ENCODE data around the gene CLEC16A. TPM values are rescaled to one million over a fixed set of nuclear protein-coding genes. Genes with fewer than 3 reads are reported as not detected.

Gene CLEC16A
- polyA plus RNA-seq, 1 donor = 27.0 TPM

DNA sequence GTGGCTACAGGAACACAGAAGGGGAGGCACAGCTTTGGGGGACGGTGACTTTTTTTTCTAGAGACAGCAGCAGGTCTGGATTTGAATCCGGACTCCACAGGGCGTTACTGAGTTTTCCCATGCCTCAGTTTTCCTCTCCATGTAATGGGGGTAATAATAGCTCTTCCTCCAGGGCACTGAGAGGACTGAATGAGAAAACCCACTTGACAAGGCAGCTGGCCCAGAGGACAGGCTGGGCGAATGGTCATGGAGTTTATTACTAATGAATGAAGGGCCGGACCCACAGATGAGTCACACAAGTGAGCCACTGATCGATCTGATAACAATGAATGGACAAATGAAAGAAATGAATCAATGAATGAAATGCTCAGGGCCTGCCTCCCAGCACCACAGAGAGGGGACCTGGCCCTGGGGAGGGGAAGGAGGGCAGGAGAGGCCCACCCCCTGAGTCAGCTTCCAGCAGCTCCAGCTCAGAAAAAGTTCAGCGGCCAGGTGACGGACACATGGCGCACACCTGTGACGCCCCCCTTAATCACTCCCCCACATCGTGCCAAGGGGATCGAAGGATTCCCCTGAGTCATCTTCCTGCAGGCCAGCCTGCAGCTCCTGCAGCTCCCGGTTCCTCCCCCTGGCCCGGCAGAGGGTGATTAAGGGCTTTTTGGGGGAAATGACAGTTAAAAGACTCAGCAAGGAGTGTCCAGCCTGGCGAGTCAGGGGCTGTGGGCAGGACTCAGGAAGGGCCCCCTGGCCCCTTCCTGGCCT is 257.3 kb downstream of the CLEC16A start:
- no peak for DNase-seq

DNA sequence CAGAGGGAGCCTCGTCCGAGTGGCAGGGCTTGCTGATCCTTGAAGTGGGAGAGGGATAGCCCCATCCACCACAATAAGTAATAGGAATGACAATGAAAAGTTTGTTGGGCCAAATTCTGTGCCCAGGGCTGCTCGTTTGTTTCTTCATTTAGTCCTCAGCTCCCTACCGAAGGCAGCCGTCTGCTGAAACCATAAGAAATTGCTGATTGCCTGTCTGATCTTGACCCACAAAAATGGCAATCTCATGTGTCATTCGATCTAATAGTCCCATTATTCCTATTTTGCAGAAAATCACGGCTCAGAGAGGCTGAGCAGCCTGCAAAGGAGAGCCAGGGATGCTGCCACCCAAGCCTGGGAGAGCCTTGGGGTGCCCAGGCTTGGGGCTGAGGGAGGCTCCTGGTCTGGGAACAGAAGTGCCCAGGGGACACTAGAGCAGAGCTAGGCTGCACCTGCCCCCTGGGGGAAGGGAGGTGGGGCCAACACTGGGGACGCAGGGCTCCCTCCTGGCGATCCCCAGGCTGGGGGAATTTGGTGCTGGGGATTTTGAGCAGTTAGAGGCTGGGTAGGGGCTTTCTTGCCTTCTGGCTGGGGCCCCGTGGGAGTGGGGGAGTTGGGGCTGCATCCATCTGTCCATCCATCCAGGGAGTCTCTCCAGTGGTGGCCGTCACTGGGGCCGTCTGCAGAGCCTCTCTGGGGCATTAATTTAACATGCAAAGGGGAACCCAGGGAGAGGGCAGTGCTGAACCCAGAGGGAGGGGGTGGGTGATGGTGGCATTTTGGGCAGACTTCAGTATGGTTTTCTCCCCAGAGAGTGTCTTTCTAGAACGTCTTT is 258.1 kb downstream of the CLEC16A start:
- DNase-seq = no peak

DNA sequence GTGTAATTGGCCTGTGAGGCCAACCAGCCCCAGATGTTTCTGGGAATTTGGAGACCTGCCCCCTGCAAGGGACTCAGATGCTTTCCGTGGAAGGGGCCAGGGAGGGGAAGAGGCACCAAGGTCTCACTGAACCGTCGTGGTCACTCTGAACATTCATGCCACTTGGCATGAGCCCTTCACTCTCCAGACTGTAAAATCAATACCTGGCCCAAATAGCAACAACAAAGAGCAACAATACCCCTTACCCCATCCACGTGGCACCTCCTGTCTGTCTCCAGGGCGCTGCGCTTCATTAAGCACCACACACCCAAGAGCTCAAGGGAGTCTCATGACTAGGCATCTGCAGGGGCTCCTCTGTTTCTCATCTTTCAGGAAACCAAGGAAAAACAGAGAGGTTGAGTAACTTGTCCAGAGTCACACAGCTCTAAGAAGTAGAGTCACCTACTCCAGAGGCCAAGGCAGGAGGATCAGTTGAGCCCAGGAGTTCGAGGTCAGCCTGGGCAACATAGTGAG is 258.8 kb downstream of the CLEC16A start:
- DNase-seq = no peak

DNA sequence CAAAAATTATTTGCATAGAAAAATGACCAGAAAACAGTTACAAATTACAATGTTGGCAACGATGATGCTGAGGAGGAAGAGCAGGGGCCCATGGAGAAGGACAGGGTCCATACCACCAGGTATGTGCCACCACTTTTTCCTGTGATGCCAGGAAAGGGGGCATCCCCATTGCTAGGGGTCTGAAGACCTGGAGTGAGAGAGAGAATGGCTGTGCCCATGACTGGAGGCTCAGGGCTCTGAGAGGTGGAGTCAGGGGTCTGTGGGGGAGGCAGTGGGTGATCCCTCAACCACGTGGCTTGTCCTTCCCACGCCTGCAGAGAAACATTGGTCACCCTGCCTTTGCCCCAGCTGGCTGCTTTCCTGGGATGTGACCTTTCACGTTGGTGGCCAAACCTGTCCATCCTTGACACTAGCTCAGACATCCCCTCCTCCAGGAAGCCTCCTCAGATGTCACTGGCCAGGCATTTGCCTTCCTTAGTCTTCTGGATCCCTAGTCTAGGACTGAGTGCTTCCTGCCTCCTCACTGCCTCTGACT is 260.2 kb downstream of the CLEC16A start:
- no peak for DNase-seq

DNA sequence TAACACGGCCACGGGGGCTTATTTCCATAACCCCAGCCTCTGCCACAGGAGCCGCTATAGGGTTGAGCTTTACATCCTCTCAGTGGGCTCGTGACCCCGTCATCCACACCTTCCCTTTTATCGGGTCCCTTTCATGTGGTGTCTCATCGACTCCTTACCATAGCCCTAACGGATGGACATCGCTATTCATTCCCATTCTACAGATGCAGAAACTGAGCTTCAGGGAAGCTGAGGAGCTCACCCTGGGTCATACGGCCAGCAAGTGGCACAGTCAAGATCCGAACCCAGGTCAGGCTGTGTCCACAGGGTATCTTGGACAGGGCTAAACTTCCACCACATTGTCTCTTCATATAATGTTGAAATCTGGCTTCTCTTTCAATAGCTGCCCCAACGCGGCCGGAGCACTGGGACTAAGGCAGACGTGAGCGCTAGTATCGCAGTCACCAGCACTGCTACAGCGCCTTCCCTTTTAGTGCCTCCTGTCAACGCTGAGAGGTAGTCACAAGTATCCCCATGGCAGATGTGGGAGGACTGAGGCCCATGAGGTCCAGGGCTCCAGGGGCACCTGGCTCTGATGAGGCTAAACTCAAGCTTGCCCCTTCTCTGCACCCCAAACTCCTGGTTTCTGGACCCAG is 260.8 kb downstream of the CLEC16A start:
- no peak for DNase-seq

DNA sequence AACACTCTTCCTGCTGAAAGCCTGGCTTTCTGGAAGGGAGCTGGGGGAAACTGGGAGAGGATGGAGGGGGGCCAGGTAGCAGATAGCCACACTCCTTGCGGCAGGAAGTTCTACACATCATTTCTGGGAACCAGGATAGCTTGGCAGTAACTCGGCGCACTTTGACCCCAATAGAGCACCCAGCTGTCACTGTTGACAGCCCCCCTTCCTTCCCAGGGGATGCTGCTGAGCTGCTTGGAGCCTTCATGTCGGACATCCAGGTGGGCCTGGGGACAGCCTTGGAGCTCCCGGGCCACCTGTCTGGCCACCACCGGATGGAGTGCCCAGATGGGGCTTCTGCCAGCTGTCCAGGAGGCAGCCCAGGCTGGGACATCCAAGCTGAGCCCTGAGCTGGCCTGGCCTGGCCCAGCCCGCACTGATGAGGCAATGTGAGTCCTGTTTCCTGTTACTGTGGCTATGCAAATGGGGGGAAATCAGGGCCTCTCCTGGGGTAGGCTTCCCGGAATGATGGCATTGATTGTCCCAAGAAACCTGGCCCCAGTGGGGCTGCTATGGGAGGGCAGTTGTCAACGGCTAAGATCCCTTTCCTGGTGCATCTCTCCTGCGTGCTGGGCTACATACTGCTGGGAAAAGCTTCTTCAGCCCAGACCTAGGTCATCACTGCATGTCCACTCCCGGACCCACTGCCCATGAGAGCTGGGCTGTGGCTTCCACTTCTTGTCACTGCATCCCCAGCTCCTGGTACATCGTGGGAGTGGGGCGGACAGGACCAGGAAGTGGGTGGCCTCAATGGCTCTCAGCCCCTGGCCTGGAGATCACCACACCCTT is 261.6 kb downstream of the CLEC16A start:
- no peak for DNase-seq

DNA sequence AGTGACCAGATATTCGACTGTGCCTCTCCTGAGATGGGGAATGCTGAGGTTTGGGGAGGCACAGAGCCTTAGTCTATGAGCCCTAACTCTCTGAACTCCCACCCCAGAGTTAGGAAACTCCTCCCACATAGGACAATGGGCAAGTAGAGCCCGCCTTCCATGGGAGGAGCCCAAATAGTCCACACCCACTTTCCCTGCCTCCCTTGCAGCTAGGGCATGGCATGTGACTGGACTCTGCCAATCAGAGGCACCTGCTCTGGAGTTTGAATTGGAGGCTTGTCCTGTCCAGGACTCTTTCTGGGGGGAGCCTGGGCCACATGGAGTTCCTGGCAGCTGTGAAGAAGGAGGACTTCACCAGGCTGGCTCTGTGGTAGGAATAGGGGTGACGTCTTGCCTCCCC is 263.3 kb downstream of the CLEC16A start:
- DNase-seq = no peak

DNA sequence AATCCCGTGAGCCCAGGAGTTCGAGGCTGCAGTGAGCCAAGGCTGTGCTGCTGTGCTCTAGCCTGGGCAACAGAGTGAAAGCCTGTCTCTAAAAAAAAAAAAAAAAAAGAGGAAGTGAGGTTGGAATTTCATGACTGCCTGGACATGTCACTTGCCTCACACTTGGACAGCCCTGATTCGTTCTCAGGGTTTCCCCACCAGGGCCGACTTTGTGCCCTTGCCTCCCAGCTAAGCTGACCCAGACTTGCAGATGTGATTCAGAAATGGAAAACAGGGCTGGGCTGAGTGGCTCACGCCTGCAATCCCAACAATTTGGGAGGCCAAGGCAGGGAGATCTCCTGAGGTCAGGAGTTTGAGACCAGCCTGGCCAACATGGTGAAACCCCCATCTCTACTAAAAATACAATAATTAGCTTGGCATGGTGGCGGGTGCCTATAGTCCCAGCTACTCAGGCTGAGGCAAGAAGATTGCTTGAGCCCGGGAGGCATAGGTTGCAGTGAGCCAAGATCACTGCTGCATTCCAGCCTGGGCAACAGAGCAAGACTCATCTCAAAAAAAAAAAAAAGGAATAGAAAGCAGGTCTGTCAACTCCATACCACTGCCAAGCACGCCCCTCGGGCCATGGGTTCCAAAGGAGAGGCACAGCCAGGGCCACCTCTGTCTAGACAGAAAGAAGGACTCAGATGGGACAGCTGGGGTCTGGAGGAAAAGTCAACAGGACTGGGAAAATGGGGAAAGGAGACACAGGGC is 264.7 kb downstream of the CLEC16A start:
- DNase-seq = no peak

DNA sequence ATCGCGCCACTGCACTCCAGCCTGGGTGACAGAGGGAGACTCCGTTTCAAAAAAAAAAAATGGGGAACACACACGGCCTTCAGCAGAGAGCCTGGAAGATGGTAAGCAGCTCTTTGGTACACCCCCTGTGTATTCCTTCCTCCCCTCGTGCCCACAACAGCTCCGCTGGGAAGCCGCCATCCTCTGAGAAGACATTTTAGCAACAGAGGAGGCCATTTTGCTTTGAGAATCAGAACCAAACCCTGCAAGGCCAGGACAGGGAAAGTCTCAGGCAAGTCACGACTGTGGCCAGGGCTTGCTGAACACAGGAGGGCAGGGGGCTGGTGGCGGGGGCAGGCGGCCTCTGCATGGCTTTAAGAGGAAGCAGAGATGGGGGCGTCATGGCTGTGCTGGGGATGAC is 265.9 kb downstream of the CLEC16A start:
- DNase-seq = no peak

DNA sequence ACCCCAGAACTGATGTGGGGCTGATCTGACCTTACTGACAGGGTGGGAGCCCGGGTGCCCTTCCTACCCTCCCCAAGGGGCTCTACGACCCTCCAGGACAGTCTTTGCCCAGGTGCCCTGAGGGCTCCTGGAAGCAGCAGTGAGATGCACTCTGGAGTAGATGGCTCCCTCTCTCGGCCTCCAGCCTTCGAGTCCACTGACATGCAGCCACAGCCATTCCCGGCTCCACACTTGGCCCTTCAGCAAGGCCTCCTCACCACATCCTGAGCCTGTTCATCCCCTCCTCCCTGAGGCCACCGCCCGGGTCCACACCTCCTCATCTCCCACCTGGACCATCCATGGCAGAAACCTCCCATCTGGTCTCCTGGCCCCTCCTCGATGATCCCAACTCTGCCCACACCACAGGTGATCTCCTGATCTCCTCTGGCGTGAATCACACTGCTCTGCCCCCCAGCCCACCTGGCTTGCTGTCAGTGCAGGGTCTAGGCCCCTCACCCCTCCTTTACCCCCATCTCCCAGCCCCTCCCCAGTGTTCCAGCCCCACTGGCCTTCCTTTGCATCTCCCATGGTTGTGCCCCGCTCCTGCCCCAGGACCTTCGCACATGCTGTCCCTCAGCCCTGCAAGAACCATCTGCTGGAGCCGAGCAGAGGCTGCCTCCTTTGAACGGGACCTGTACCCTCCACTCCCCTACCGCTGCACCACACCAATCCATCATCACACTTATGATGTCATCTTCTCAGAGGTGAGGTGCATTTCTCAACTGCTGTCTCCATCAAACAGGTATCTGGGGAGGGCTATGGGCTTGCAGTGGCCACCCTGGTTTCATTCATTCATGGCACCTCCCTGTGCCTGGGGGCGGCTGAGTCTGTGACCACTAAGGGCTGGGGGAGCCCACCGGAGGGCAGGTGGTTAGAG is 267.0 kb downstream of the CLEC16A start:
- no peak for DNase-seq

DNA sequence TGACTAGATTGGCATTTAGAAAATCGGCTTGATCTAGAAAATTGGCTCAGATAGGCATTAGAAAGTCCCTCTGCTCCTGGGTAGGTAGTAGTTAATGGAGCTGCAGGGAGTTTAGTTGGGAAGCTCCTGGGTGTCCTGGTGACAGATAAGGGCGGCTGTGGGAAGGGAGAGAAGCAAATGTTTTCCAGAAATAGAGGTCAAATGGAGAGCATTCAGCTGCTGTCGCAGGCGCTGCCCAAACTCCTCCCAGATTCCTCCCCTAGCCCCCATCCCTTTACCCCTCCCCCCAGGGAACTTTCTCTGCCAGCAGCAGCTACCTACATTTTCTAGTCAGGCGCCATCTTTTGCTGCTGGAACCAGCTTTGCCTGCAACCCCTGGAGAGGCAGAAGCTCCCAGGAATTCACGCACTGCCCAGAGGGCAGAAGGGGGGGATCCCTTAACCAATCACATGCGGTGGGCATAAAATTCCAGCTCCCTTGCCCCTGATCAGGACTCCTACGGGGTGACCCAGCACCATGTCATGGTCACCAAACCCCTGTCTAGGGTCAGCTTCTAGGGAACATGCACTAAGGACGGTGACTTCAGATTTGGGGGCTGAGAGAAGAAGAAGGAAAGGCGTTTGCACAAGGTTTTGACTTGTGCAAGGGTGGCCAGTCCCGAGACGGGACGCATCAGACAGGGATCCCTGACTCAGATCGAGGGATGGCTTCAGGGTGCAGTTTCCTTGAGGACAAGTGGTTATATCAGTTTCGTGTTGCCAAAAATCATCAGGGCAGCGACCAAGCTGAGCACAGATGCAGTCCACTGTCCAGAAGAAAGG is 267.8 kb downstream of the CLEC16A start:
- DNase-seq = no peak

DNA sequence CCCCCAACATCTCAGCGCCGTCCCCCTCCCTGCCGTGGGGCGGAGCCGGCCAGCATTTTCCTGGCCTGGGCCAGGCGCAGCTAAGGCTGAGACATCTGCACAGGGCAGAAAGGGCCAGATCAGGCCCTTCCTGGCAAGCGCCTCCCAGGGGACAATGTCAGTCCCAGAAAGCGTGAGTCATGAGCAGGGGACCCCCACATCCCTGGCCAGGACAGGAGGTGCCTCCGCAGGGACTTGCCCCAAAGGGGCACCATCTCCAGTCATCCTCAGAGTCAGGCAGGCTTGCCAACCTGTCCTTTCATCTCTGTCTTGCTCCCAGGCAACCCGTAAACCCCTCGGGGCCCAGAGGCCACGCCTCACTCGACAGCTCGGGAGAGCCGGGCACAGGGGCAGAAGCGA is 268.4 kb downstream of the CLEC16A start:
- no peak for DNase-seq

DNA sequence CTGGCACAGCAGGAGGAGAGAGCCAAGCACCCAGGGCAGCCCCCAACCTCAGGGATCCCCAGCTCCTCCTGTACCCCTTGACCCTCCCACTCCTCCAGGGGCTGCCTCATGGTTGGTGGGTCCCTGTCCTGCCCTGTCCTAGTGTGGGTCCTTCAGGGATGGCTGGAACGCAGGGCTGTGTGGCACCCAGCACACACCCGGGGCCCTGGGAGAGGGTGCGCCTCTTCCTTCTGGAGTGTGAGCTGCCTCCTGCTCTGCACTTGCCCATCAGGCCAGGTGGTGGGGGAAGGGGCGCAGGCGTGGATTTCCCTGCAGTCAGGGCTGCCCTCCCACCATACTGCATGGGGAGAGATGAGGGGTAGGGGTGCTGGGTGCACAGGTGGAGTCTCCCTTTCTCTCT is 269.0 kb downstream of the CLEC16A start:
- no peak for DNase-seq

DNA sequence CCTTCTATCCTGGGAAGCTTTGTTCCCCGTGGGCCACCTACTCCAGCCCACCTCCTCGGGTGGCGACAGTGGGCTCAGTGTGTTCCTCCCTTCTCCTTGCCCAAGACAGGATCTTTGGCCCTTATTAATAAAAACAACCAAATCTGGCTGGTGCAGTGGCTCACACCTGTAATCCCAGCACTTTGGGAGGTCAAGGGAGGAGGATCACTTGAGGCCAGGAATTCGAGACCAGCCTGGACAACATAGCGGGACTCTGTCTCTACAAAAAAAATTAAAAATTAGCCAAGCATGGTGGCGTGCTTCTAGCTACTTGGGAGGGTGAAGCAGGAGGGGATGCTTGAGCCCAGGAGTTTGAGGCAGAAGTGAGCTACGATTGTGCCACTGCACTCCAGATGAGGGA is 269.4 kb downstream of the CLEC16A start:
- no peak for DNase-seq

DNA sequence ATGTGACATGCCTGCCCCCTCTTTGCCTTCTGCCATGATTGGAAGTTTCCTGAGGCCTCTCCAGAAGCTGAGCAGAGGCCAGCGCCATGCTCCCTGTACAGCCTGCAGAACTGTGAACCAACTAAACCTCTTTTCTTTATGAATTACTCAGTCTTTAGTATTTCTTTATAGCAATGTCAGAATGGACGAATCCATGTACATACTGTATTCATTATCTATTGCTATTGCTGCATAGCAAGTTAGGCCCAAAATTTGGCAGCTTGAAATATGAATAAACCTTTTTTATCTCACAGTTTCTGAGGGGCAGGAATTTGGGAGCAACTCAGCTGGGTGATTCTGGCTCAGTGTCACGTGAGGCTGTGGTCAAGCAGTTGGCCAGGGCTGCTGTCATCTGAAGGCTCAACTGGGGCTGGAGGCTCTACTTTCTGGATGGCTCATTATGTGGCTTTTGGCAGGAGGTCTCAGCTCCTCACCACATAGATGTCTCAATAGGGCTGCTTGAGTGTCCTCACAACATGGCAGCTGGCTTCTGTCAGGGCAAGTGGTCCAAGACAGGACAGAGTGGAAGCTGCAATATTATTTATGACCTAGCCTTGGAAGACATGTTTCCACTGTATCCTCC is 271.7 kb downstream of the CLEC16A start:
- no peak for DNase-seq

DNA sequence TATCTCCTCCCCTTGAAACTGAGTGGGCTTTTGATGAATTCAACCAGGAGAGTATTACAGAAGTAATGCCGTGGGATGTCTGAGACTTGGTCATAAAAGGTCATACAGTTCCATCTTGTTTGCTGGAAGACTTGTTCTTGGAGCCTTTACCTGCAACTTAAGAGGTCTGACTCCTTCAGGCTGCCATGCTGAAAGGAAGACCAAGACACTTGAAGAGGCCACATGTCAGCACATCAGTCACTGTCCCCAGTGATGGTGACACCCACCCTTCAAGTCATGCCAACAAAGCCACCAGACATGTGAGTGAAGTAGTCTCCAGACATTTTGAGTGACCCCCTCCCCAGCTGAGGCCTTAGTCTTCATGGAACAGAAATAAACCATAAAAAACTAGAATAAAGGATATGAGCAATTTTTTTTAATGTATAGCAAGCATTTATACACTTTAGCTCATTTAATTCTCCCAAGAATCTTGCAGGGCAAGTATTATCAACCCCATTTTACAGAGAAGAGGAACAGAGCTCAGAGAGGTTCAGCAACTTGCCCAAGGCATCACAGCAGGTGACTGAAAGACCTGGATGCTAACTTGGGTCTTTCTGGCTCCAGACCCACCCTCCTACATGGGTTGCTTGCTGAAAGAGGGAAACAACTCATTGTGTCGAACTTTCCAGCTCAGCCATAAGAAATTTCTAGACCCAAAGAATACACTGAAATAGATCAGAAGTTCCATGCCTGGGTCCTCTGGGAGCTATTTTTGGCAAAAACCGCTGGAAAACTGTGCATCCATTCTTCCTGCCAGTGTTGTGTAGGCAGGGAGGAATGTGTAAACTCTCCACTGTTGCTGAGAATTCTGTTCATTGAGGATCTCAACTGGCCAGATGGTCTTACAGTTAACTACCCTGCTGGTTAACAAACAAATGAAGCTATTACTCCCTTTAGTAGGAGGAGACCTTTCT is 273.6 kb downstream of the CLEC16A start:
- DNase-seq = no peak

DNA sequence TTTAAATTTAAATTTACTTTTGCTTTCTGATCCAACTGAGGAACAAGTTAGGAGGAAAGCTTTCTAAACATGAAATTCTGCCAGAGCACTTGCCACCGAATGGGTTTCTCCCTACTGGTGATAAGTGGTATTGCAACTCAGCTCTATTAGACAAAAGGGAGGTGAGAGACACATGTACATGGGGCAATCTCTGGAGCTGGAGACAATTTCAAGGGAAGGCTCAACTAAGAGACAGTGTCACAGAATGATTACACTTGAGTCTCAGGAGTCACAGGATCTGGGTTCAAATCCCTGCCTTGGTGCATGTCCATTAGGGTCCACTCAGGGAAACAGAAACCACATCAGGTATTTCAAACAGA is 274.2 kb downstream of the CLEC16A start:
- DNase-seq = no peak
